NCI-H2196 (cell line): Measurements from ENCODE around the gene LYSMD4.

Experiments used
- DNase-seq: peaks from one replicate; lab custom pipeline; 2025; ENCODE audit not compliant: unreplicated experiment; lab: John Stamatoyannopoulos, UW

LYSMD4 gene

DNA sequence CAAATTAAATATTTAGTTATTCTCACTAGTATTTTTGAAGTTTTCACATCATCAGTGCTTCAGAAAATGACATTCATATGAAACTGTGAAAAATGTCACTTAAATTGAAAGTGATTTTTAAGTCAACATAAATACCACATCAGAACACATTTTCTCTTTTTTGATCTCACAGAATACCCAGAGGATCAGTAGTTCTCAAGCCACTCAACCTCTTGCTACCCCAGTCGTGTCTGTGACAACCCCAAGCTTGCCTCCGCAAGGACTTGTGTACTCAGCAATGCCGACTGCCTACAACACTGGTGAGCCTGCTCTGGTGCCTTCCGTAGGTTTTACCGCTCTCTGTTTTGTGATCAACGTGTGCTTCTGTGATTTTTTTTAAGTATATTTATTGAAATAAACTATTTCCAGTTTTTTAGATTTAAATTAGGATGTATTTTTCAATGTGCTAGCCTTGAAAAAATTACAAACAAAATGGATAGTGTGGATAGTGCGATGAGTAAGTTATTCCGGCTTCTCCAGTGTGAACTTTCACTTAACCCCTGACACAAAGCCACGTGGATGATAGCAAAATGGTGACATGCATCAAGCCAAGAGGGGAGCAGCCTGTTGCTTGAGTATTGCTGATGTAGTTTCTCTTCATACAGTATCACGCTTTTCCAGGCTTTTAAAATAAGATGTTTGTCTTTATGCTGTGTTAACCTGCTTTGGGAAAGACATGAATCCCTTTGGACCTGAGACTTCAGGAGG, 26.5 kb downstream of the LYSMD4 start:
- no peak for DNase-seq

DNA sequence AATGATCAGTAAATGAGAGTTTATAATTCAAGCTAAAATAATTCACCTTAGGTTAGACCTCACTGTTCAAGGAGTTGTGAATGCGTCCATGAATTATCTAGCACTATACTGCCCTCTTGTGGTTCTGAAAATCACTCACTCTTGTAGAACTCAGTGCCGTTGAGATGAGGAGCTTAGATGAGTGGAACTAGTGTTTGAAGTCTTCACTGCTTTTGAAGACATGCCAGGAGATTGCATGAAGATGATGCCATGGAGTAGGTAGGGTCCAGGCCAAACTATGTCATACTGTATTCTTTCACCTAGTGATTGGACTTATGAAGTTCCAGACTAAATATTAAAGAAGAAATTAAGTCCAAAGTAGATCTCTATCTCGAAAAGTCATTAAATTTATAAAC, 28.8 kb downstream of the LYSMD4 start:
- DNase-seq = peak; percentile 66

- peak; percentile 21 for DNase-seq
These were observed 29.4 kb downstream of the LYSMD4 start for GRCh38 chr15:99703603-99704443.

- no peak for DNase-seq
These were observed 30.2 kb downstream of the LYSMD4 start for GRCh38 chr15:99702895-99703602.

DNA sequence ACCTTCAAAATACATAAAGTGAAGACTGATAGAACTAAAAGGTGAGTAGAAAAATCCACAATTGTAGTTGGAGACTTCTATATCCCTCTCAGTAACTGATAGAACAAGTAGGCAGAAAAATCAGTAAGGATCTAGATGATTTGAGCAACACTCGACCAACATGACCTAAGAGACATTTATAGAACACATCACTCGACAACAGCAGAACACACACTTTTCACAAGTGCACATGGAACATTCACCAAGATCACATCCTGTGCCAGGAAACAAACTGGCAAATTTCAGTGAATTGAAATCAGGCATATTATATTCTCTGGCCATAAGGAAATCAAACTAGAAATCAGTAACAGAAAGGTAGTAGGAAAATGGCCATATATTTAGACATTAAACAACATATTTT, 37.1 kb downstream of the LYSMD4 start:
- no peak for DNase-seq

DNA sequence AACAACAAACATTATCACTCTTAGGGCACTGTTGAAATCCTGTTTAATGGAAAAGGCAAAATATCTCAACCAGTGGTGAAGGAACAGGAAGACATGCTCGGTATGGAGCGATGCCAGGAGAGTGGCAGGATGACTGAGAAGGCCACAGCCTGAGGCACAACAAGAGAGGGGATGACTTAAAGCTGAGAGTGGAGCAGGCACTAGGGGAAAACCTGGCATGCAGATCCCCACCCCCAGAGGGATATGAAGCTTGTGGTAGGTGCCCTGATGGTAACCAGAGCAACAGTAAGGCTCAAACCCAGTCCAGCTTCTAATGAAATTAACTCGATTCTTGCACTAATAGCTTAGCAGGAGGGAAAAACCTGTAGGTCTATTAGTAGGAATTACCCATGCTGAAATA, 40.4 kb downstream of the LYSMD4 start:
- DNase-seq = no peak

DNA sequence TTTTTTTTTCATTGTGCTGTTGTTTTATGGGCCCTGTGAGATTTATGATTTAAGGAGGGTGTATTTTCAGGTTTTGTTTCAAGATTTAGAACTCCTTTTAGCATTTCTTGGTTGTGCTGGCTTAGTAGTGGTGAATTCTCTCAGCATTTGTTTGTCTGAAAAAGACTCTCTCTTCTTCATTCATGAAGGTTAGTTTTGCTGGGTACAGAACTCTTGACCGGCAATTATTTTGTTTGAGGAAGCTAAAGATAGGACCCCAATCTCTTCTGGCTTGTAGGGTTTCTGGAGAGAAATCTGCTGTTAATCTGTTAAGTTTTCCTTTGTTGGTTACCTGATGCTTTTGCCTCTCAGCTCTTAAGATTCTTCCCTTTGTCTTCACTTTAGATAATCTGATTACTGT, 46.9 kb downstream of the LYSMD4 start:
- DNase-seq = no peak

DNA sequence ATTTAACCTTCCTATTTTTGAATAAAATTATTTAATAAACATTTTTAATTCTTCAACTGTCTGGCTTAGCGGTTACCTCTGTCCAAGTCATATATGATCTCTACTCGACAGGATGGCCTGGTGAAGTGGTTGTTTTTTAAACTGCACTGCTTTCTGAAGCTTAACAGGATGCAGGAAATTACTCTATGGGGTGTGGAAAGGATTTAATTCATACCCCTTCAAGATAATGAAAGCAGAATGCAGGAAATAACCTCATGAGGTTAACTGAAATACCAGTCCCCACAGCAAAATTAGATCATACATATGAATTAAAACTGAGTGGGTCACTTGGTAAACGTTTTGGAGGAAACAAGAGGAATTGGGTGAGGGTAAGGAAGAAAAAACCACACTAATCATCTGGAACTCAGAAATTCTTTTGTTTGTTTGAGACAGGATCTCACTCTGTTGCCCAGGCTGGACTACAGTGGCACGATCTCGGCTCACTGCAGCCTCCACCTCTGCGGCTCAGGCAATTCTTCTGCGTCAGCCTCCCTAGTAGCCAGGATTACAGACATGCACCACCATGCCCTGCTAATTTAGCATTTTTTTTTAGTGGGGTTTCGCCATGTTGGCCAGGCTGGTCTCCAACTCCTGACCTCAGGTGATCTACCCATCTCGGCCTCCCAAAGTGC, 50.1 kb downstream of the LYSMD4 start:
- no peak for DNase-seq

DNA sequence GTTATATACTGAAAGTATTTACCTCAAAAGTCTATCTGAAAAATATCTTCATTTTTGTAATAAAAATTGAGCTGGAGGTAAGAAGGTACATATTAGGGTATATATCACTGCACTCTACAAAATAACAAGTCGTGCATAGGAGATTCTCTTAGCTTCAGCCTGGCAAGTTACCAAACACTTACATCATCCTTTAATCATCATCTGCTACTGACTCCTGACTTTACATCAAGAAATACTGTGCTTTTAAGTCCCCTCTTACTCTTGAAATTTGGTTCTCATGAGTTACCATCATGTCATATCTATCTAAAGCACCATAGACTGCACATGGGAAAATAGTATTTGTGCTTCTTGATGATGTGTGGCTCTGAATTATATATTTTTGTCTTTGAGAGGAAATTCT, 50.8 kb downstream of the LYSMD4 start:
- peak; percentile 1 for DNase-seq

GRCh38 chr15:99681990-99682389, 51.2 kb downstream of the LYSMD4 start:
- no peak for DNase-seq

DNA sequence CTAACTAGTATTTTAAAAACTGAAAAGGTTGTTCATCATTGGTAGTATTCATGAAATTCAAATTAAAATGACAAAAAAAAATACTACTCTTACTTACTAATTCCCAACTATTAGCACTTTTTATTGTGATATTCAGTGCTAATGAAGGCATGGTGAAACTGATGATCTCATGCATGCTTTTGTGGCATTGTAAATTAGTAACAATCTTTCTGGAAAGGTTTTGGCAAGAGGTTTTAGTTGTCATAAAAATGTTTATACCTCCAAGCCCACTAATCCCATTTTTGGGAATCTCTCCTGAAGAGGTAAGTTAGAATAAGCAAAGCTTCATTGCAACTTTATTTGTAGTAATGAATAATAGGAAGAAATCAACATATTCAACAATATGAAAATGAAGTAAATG, 53.0 kb downstream of the LYSMD4 start:
- DNase-seq = no peak

- no peak for DNase-seq
These were observed 55.6 kb downstream of the LYSMD4 start for GRCh38 chr15:99677540-99678134.
